Left lung (tissue), 10 donors: ENCODE measurements around the gene SLCO4A1. TPM values are rescaled to one million over a fixed set of nuclear protein-coding genes. Genes with fewer than 3 reads are reported as not detected.
A peak's percentile ranks its signal among the peaks of the same experiment; 100 is the strongest.

ENCODE experiments used
- ATAC-seq: fragments of 200-7000 bp; cut with Tn5 transposase; one replicate; pipeline ENCODE4 v1.9.1; 2020; ENCODE audit warnings: moderate library complexity
- DNase-seq, 4 donors: peaks; one replicate each; pipeline ENCODE4 v3.0.0-alpha.2; 2013 to 2020
- H3K27ac ChIP-seq, 2 donors: fragments of 200-600 bp; sonication (generic) in 1 of 2; one replicate each; pipeline versions ENCODE4 v1.5.0 to v1.8.0; 2020 to 2021
- H3K27me3 ChIP-seq, 2 donors: fragments of 200-600 bp; sonication (generic) in 1 of 2; one replicate each; pipeline versions ENCODE4 v1.5.0 to v1.8.0; 2020 to 2021
- H3K36me3 ChIP-seq, 2 donors: fragments of 200-600 bp; sonication (generic) in 1 of 2; one replicate each; pipeline versions ENCODE4 v1.5.0 to v1.8.0; 2020 to 2021
- H3K4me1 ChIP-seq, 2 donors: fragments of 200-600 bp; one replicate each; pipeline ENCODE4 v1.8.0; 2021
- H3K4me3 ChIP-seq, 2 donors: fragments of 200-600 bp; sonication (generic) in 1 of 2; one replicate each; pipeline versions ENCODE4 v1.5.0 to v1.8.0; 2020 to 2021; ENCODE audit warnings: mild to moderate bottlenecking in 1 of 2
- H3K9me3 ChIP-seq, 2 donors: fragments of 200-600 bp; sonication (generic) in 1 of 2; one replicate each; pipeline versions ENCODE4 v1.5.0 to v1.8.0; 2020 to 2021
- CTCF ChIP-seq, 2 donors: fragments of 200-600 bp; sonication (generic) in 1 of 2; IDR thresholded peaks; one replicate each; pipeline versions ENCODE4 v1.5.0 to v1.8.0; 2021; ENCODE audit warnings: antibody characterized with exemption in 2 of 2
- intact Hi-C, 2 donors: fragments of 100-400 bp; cut with DNase I; formaldehyde crosslinking; loops; one replicate each; pipeline versions ENCODE4 v1.11.2 to v1.14.2; 2022
- polyA plus RNA-seq, 6 donors: library from polyadenylated mRNA; unstranded; fragments of 120-200 nt; gene quantifications; one replicate each; pipeline ENCODE4 v1.2.1, GENCODE V29; 2013; ENCODE audit not compliant: insufficient read length in 6 of 6
- total RNA-seq, 2 donors: library from RNA; stranded (reverse); fragmentation: NEBNext Ultra II Directional; extraction: Animal tissue kit (Norgen Biotek cat#: 25700); gene quantifications; one replicate each; pipeline ENCODE4 v1.2.1, GENCODE V29; 2021
- donor health status: DM: no; HTN: yes; CAD: no.
- donor health status: DM: no; HTN: no; CAD: no.

Gene SLCO4A1
- total and polyA plus RNA-seq, 8 donors: 0.20 to 47.2 (median 0.60) TPM

GRCh38 chr20:62622877-62623487 is 19.3 kb upstream of the SLCO4A1 start:
- Histone ChIP-seq H3K9me3 (no peaks in the 10 kb centered on the region), H3K36me3 (no peaks in the 10 kb centered on the region), H3K4me1 (peaks cover 21 to 84% of the 10 kb centered on the region in 2 donors), H3K27me3 (no peaks in the 10 kb centered on the region), H3K4me3 (peak overlapping the region in 1 of 2 donors; percentile 6), H3K27ac (peak overlapping the region; percentile 94 to 99)
- ATAC-seq (peak; percentile 12), DNase-seq (peak in 1 of 4 donors; percentile 81)
- no peak for TF ChIP-seq CTCF (IDR thresholded peaks at IDR 0.05)
- intact Hi-C loops: no loop called here

GRCh38 chr20:62623488-62624324 is 18.6 kb upstream of the SLCO4A1 start:
- peak overlapping the region; percentile 94 to 99 for H3K27ac ChIP-seq
- DNase-seq (peak; percentile 40 to 99 (median 90)), ATAC-seq (peak; percentile 96)
- H3K36me3 ChIP-seq: no peaks in the 10 kb centered on the region
- intact Hi-C loops: no loop called here
- peak overlapping the region in 1 of 2 donors; percentile 18 for H3K4me3 ChIP-seq
- H3K9me3 ChIP-seq: no peaks in the 10 kb centered on the region
- H3K27me3 ChIP-seq: no peaks in the 10 kb centered on the region
- TF ChIP-seq CTCF (IDR thresholded peaks at IDR 0.05): no peak
- peaks cover 21 to 83% of the 10 kb centered on the region in 2 donors for H3K4me1 ChIP-seq

- peak overlapping the region; percentile 94 to 99 for H3K27ac ChIP-seq
- DNase-seq (peak in 1 of 4 donors; percentile 84), ATAC-seq (peak; percentile 6)
- peak overlapping the region in 1 of 2 donors; percentile 18 for H3K4me3 ChIP-seq
- no peaks in the 10 kb centered on the region for H3K36me3 ChIP-seq
- H3K27me3 ChIP-seq: no peaks in the 10 kb centered on the region
- TF ChIP-seq CTCF (IDR thresholded peaks at IDR 0.05): no peak
- intact Hi-C loops: no loop called here
- peaks cover 21 to 78% of the 10 kb centered on the region in 2 donors for H3K4me1 ChIP-seq
- no peaks in the 10 kb centered on the region for H3K9me3 ChIP-seq
These were observed 18.0 kb upstream of the SLCO4A1 start for GRCh38 chr20:62624325-62624690.

- Histone ChIP-seq H3K4me3 (peak overlapping the region in 1 of 2 donors; percentile 18), H3K36me3 (no peaks in the 10 kb centered on the region), H3K27me3 (no peaks in the 10 kb centered on the region), H3K4me1 (peaks cover 21 to 72% of the 10 kb centered on the region in 2 donors), H3K27ac (peak overlapping the region; percentile 94 to 99), H3K9me3 (no peaks in the 10 kb centered on the region)
- intact Hi-C loops: no loop called here
- TF ChIP-seq CTCF (IDR thresholded peaks at IDR 0.05): no peak
- peak; percentile 3 for ATAC-seq
- DNase-seq: peak in 1 of 4 donors; percentile 83
These were observed 17.4 kb upstream of the SLCO4A1 start for GRCh38 chr20:62624719-62625453.
